Nephron progenitor cell (in vitro differentiated cells): ENCODE results near the gene CD274.

Experiments used
- DNase-seq: peaks from one replicate; pipeline ENCODE4 v3.0.0; 2021
- H3K27ac Mint-ChIP-seq: 2 replicates; pipeline ENCODE4 v1.8.0; 2021; ENCODE audit warnings: mild to moderate bottlenecking, moderate library complexity, mixed read lengths
- H3K27me3 Mint-ChIP-seq: 2 replicates; pipeline ENCODE4 v1.8.0; 2021; ENCODE audit warnings: mild to moderate bottlenecking, low read depth, mixed read lengths; ENCODE audit not compliant: poor library complexity
- H3K36me3 Mint-ChIP-seq: 2 replicates; pipeline ENCODE4 v1.8.0; 2021; ENCODE audit warnings: low read depth, mixed read lengths
- H3K4me1 Mint-ChIP-seq: 2 replicates; pipeline ENCODE4 v1.8.0; 2021; ENCODE audit warnings: mixed read lengths
- H3K4me3 Mint-ChIP-seq: 2 replicates; pipeline ENCODE4 v1.8.0; 2021; ENCODE audit warnings: mild to moderate bottlenecking, moderate library complexity, mixed read lengths
- H3K9me3 Mint-ChIP-seq: 2 replicates; pipeline ENCODE4 v1.8.0; 2021; ENCODE audit warnings: mild to moderate bottlenecking, moderate library complexity, mixed read lengths
- TF ChIP-seq, protein P1 (sequence below): fragments of 200-600 bp; sonication (generic); IDR thresholded peaks from 2 replicates; pipeline ENCODE4 v1.5.0; 2021; ENCODE audit warnings: antibody characterized with exemption

Gene CD274

DNA sequence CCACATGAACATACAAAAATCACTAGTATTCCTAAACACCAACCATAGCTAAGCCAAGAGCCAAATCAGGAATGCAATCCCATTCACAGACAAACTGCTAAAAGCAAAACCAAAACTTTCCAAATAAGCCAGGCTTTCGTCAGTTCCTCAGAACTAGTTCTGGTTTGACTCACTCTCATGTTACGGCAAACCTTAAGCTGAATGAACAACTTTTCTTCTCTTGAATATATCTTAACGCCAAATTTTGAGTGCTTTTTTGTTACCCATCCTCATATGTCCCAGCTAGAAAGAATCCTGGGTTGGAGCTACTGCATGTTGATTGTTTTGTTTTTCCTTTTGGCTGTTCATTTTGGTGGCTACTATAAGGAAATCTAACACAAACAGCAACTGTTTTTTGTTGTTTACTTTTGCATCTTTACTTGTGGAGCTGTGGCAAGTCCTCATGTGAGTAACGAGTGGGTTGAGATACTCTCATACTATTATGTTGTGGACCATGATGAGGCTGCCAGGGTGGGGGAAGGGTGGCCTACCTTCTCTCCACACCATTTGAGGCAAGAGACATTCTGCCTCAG lies 60.1 kb downstream of the CD274 start, which contains the start of gene PDCD1LG2:
PDCD1LG2 (plus strand) TSS at position 172 of the 572 bp plus-strand sequence. CDS start 12,016 bp downstream, outside the sequence.
- TF ChIP-seq, protein P1, sequence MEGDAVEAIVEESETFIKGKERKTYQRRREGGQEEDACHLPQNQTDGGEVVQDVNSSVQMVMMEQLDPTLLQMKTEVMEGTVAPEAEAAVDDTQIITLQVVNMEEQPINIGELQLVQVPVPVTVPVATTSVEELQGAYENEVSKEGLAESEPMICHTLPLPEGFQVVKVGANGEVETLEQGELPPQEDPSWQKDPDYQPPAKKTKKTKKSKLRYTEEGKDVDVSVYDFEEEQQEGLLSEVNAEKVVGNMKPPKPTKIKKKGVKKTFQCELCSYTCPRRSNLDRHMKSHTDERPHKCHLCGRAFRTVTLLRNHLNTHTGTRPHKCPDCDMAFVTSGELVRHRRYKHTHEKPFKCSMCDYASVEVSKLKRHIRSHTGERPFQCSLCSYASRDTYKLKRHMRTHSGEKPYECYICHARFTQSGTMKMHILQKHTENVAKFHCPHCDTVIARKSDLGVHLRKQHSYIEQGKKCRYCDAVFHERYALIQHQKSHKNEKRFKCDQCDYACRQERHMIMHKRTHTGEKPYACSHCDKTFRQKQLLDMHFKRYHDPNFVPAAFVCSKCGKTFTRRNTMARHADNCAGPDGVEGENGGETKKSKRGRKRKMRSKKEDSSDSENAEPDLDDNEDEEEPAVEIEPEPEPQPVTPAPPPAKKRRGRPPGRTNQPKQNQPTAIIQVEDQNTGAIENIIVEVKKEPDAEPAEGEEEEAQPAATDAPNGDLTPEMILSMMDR, result no peak
- H3K36me3 Mint-ChIP-seq, result peaks cover under 1% of the 10 kb centered on the region
- no peaks in the 10 kb centered on the region for H3K27me3 Mint-ChIP-seq
- H3K9me3 Mint-ChIP-seq, result peaks cover 11% of the 10 kb centered on the region
- H3K4me1 Mint-ChIP-seq, result peaks cover 11% of the 10 kb centered on the region
- DNase-seq, result no peak
- no peak within 1 kb of the TSS for H3K4me3 Mint-ChIP-seq
- H3K27ac Mint-ChIP-seq, result peak within 1 kb of the TSS; percentile 87

GRCh38 chr9:5510989-5511388 lies 60.6 kb downstream of the CD274 start:
- no peak for DNase-seq
- Mint-ChIP-seq H3K4me1 (peaks cover 11% of the 10 kb centered on the region), H3K27ac (no peak overlapping the region), H3K4me3 (no peak overlapping the region), H3K27me3 (no peaks in the 10 kb centered on the region), H3K36me3 (no peaks in the 10 kb centered on the region), H3K9me3 (peaks cover 8% of the 10 kb centered on the region)
- TF ChIP-seq, protein P1, result no peak

- no peak for DNase-seq
- Mint-ChIP-seq H3K27ac (no peak overlapping the region), H3K4me3 (no peak overlapping the region), H3K27me3 (no peaks in the 10 kb centered on the region), H3K36me3 (no peaks in the 10 kb centered on the region), H3K9me3 (peaks cover 6% of the 10 kb centered on the region), H3K4me1 (peaks cover 11% of the 10 kb centered on the region)
- TF ChIP-seq, protein P1, result no peak
These were observed 61.1 kb downstream of the CD274 start for GRCh38 chr9:5511476-5511875.

- TF ChIP-seq, protein P1, result no peak
- Mint-ChIP-seq H3K4me1 (peaks cover 11% of the 10 kb centered on the region), H3K36me3 (no peaks in the 10 kb centered on the region), H3K4me3 (no peak overlapping the region), H3K27me3 (no peaks in the 10 kb centered on the region), H3K27ac (no peak overlapping the region), H3K9me3 (peaks cover 1% of the 10 kb centered on the region)
- DNase-seq, result no peak
These were observed 61.7 kb downstream of the CD274 start for GRCh38 chr9:5511935-5512580.

DNA sequence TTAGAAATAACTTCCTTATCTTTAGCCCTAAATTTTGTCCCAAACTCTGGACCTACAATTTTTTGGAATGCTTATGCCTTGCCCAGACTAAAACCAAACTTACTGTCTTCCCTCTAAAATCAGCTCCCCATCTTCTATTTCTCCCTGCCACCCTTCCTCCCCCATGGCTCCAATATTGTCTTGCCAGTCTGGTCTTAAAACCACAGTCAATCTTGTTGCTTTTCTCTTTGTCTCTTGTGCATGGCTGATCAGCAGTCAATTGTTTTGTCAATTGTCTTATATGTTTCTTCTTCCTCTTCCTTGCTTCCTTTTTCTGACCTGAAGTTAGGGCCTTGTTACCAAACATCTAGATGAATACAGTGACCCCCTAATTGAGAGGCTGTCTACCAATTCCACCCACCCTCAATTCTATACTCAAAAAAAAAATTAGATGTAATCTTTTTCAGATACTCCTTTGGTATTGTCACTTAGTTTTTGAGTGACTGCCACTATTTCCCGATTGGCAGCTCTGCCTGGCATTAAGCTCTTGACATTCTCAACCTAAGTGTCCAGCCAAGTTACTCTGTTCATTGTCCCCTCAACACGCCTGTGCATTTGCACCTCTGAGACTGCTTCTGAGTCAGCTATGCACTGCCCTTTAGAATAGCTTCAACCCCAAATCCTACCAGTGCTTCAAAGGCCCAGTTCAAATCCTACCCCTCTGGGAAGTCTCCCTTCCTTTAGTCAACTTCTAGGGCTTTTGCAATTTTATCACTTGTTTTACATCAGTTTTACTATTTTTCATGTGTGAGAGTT lies 62.5 kb downstream of the CD274 start:
- Mint-ChIP-seq H3K27me3 (no peaks in the 10 kb centered on the region), H3K9me3 (no peaks in the 10 kb centered on the region), H3K27ac (no peak overlapping the region), H3K4me1 (peaks cover 11% of the 10 kb centered on the region), H3K36me3 (no peaks in the 10 kb centered on the region), H3K4me3 (no peak overlapping the region)
- no peak for DNase-seq
- TF ChIP-seq, protein P1, result no peak
